Measurements from ENCODE around the gene KLF3.

KLF3 gene

DNA sequence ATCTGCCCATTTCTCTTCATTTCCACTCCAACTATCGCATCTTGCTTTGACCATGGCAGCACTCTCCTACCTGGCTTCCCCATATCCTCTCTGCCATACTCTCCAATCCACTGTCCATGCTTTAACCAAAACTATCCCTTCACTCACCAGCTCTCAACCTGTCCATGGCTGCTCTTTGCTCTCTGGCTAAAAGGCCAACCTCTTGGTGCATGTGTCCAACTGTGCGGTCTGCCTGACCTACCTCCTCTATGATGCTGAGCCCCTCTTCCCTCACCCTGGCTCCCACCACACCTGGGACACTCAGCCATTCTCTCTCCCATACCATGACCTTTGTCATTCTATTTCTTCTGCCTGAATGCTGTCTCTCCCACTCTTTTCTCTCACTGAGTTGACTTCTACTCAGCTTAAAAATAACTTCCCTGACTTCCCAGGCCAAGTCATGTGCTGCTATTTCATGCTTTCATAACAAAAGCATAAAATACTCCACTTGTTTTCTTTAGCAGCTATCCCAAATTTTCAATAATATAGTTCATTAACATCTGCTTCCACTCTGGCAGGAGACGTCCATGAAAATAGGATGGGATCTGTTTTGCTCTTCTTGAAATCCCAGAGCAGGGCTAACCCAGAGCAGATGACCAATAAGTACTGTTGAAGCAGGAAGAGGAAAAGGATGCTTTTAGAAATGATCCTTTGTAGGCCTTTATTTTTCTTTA, 29.8 kb upstream of the KLF3 start:
- DNase-seq (ENCODE audit: low read depth) = no peak
- H3K4me3 ChIP-seq (ENCODE audit: low read length) = no peak overlapping the region
- TF ChIP-seq, protein P1, sequence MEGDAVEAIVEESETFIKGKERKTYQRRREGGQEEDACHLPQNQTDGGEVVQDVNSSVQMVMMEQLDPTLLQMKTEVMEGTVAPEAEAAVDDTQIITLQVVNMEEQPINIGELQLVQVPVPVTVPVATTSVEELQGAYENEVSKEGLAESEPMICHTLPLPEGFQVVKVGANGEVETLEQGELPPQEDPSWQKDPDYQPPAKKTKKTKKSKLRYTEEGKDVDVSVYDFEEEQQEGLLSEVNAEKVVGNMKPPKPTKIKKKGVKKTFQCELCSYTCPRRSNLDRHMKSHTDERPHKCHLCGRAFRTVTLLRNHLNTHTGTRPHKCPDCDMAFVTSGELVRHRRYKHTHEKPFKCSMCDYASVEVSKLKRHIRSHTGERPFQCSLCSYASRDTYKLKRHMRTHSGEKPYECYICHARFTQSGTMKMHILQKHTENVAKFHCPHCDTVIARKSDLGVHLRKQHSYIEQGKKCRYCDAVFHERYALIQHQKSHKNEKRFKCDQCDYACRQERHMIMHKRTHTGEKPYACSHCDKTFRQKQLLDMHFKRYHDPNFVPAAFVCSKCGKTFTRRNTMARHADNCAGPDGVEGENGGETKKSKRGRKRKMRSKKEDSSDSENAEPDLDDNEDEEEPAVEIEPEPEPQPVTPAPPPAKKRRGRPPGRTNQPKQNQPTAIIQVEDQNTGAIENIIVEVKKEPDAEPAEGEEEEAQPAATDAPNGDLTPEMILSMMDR (conservative IDR thresholded peaks at IDR 0.05; ENCODE audit: low read depth, low read length) = no peak

DNA sequence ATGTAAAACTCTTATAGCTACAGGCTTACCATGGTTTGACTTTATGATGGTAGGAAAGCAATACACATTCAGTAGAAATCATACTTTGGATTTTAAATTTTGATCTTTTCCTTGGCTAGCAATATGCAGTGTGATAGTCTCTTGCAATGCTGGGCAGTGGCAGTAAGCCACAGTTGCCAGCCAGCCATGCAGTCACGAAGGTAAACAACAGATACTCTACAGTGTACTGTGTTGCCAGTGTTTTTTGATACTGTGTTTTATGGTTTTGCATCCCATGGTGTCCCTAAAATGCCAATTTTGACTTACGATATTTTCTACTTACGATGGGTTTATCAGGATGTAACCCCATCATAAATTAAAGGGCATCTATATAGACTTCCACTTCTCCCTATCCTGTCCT, 24.8 kb upstream of the KLF3 start:
- no peak for DNase-seq (ENCODE audit: low read depth)
- H3K4me3 ChIP-seq (ENCODE audit: low read length) = no peak overlapping the region
- TF ChIP-seq, protein P1 (conservative IDR thresholded peaks at IDR 0.05; ENCODE audit: low read depth, low read length) = no peak

DNA sequence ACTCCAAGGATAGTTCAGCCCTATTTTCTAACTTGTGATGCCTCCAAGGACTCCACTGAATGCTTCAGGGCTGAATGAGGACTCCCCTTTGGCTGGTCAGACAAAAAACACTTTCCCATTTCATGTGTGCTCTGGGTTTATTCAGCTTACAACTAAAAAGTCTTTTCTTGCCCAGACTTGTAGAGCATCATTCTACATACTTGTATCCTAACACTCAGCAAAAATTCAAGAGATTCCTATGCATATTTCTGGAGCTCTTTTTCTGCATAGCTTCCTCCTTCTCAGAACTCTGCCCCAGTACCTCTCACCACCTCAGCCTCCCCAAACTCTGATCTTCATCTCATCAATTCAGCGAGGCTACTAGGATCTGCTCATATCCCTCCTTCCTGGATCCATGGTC, 22.2 kb upstream of the KLF3 start:
- TF ChIP-seq, protein P1 (conservative IDR thresholded peaks at IDR 0.05; ENCODE audit: low read depth, low read length) = no peak
- H3K4me3 ChIP-seq (ENCODE audit: low read length) = no peak overlapping the region
- DNase-seq (ENCODE audit: low read depth) = no peak

DNA sequence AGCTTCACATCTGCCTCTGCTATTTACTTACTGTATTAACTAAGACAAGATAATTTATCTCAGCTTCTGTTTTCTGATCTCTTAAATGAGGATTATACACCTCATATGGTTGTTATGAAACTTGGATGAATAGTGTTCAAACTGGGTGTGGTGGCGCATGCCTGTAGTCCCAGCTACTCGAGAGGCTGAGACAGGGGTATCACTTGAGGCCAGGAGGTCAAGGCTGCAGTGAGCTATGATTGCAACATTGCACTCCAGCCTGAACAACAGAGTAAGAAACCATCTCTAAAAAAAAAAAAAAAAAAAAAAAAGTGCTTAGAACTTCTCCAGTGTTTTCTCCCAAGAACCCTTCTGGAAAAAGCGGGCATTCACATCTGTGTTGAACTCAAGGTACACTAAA, 19.8 kb upstream of the KLF3 start:
- H3K4me3 ChIP-seq (ENCODE audit: low read length) = no peak overlapping the region
- DNase-seq (ENCODE audit: low read depth) = no peak
- TF ChIP-seq, protein P1 (conservative IDR thresholded peaks at IDR 0.05; ENCODE audit: low read depth, low read length) = no peak

DNA sequence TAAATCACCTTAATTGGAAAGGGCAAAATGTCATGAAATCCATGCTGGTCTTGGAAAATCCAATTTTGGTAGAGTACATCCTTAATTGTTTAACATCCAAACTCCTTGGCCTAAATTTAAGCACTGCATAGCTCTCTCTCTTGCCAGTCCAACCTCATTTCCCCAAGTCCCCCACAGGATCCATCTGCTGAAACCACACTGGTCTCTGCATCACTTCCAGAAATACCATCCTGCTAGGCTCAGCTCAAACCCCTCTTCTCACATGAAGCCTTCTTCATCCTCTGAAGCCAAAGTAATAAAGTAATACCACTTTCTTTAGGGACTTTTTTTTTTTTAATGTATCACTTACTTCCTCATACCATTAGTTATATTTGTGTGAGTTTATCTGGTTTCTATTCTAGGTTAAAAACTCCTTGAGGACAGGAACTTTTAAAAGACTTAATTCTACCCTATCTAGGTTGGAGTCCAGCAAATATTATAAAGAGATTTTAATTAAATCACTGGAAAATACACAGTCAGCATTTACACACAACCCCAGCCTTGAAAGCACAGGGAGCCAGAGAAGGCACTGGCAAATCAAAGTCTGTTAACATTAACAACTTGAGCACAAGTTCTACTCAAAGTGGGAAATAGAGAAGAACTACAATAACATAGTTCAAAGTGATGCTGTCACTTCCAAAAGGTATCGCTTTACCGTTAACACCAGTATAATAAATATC, 16.7 kb upstream of the KLF3 start:
- no peak for DNase-seq (ENCODE audit: low read depth)
- no peak overlapping the region for H3K4me3 ChIP-seq (ENCODE audit: low read length)
- TF ChIP-seq, protein P1 (conservative IDR thresholded peaks at IDR 0.05; ENCODE audit: low read depth, low read length) = no peak

DNA sequence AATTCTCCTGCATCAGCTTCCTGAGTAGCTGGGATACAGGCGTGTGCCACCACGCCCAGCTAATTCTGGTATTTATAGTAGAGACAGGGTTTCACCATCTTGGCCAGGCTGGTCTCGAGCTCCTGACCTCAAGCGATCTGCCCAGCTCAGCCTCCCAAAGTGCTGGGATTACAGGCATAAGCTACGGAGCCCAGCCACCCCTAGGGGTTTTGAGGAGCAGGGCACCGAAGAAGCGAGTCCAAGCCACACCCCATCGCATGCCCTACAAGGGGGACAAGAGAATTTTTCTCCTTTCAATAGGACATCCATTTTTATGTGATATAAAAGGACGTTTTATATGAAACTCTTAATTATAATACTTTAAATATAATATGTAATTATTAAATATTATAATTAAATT, 13.9 kb upstream of the KLF3 start:
- no peak overlapping the region for H3K4me3 ChIP-seq (ENCODE audit: low read length)
- TF ChIP-seq, protein P1 (conservative IDR thresholded peaks at IDR 0.05; ENCODE audit: low read depth, low read length) = no peak
- no peak for DNase-seq (ENCODE audit: low read depth)

DNA sequence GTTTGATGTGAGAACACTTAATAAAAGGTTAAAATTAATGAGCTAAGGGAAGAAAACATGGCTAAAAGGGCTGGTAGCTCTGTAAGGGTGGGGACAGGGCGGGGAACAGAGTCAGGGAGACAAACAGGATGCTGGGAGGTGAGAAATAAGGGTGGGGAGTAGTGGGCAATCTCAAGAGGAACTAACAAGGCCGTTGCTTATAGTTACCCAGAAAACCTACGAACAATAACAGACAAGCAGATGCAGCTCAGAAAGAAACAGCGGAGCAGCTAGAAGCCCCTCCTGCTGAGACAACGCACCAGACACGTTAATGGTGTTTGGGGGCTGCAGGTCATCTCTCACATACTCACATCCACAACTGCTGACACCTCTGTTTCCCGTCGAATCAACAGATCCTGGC, 9.7 kb upstream of the KLF3 start:
- TF ChIP-seq, protein P1 (conservative IDR thresholded peaks at IDR 0.05; ENCODE audit: low read depth, low read length) = no peak
- no peak overlapping the region for H3K4me3 ChIP-seq (ENCODE audit: low read length)
- DNase-seq (ENCODE audit: low read depth) = no peak

All from retinal pigment epithelial cell (primary cell).